PC-9 (cell line): ENCODE data around the gene SPSB3. TPM values are rescaled to one million over a fixed set of nuclear protein-coding genes. Genes with fewer than 3 reads are reported as not detected.
A peak's percentile ranks its signal among the peaks of the same experiment; 100 is the strongest.

Experiments
- BruUV-seq: library from RNA; stranded (reverse); fragments of 400-500 nt; replicated peaks from 2 replicates; lab custom pipeline; 2021; lab: Mats Ljungman, UMichigan
- CTCF ChIA-PET: fragments of 300-600 bp; sonication (Branson Sonifier 250); formaldehyde crosslinking; loops from one replicate; lab custom pipeline; 2022; ENCODE audit warnings: antibody characterized with exemption; lab: Charles Lee
- POLR2A ChIA-PET: fragments of 300-600 bp; sonication (Branson Sonifier 250); formaldehyde crosslinking; loops from one replicate; lab custom pipeline; 2022; ENCODE audit warnings: antibody characterized with exemption; ENCODE audit not compliant: unreplicated experiment; lab: Charles Lee
- DNase-seq, 2 experiments: peaks; one replicate each; pipeline versions ENCODE4 v3.0.0 to v3.0.0-alpha.2; 2015 to 2022; ENCODE audit warnings: mixed read lengths in 1 of 2
- H2AFZ ChIP-seq: fragments of 200-600 bp; sonication (generic); 2 replicates; pipeline ENCODE4 v1.8.1; 2017; ENCODE audit warnings: antibody characterized with exemption
- H3F3A ChIP-seq: fragments of 200-600 bp; sonication (generic); 2 replicates; pipeline ENCODE4 v1.8.1; 2017; ENCODE audit warnings: antibody characterized with exemption, mild to moderate bottlenecking, low read depth; ENCODE audit not compliant: insufficient read depth
- H3K27ac ChIP-seq: fragments of 200-600 bp; sonication (generic); 2 replicates; pipeline ENCODE4 v1.6.1; 2016; ENCODE audit warnings: mixed run types
- H3K27me3 ChIP-seq: fragments of 200-600 bp; sonication (generic); 2 replicates; pipeline ENCODE4 v1.6.1; 2016; ENCODE audit warnings: low read depth, mixed run types; ENCODE audit not compliant: insufficient read depth
- H3K36me3 ChIP-seq: fragments of 200-600 bp; sonication (generic); 2 replicates; pipeline ENCODE4 v1.6.1; 2016; ENCODE audit warnings: low read depth, mixed run types
- H3K4me1 ChIP-seq: fragments of 200-600 bp; sonication (generic); replicated peaks from 2 replicates; pipeline ENCODE4 v1.6.1; 2016; ENCODE audit warnings: mixed run types; ENCODE audit not compliant: insufficient read depth
- H3K4me2 ChIP-seq: fragments of 200-600 bp; sonication (generic); 2 replicates; pipeline ENCODE4 v1.6.1; 2017; ENCODE audit warnings: mixed run types
- H3K4me3 ChIP-seq: fragments of 200-600 bp; sonication (generic); 2 replicates; pipeline ENCODE4 v1.6.1; 2016; ENCODE audit warnings: mixed run types
- H3K79me2 ChIP-seq: fragments of 200-600 bp; sonication (generic); 2 replicates; pipeline ENCODE4 v1.6.1; 2017; ENCODE audit warnings: low read depth, mixed run types
- H3K9me2 ChIP-seq: fragments of 200-600 bp; sonication (generic); 2 replicates; pipeline ENCODE4 v1.8.1; 2017; ENCODE audit warnings: mild to moderate bottlenecking; ENCODE audit not compliant: insufficient read depth
- H3K9me3 ChIP-seq: fragments of 200-600 bp; sonication (generic); 2 replicates; pipeline ENCODE4 v1.8.1; 2016; ENCODE audit warnings: low read depth; ENCODE audit not compliant: insufficient read depth
- H4K20me1 ChIP-seq: fragments of 200-600 bp; sonication (generic); 2 replicates; pipeline ENCODE4 v1.8.1; 2017; ENCODE audit not compliant: insufficient read depth
- CTCF ChIP-seq: fragments of 200-600 bp; sonication (generic); conservative IDR thresholded peaks from 2 replicates; pipeline ENCODE4 v1.6.1; 2017; ENCODE audit warnings: mixed run types, antibody characterized with exemption, mild to moderate bottlenecking, moderate library complexity
- EZH2 ChIP-seq: fragments of 200-600 bp; sonication (generic); IDR thresholded peaks from 2 replicates; pipeline ENCODE4 v1.8.0; 2017; ENCODE audit warnings: antibody characterized with exemption, low read depth
- intact Hi-C: fragments of 100-400 bp; cut with micrococcal nuclease; formaldehyde crosslinking; loops from one replicate; pipeline ENCODE4 v1.10.0; 2022; ENCODE audit not compliant: unreplicated experiment
- total RNA-seq: library from RNA; stranded (reverse); gene quantifications from 2 replicates; pipeline ENCODE4 v1.2.3, GENCODE V29; 2021

Gene SPSB3
- total RNA-seq, 1 experiment from 2014 or later: 58.2 TPM

GRCh38 chr16:1745900-1746692 lies 36.3 kb downstream of the SPSB3 start:
- Histone ChIP-seq H3K4me2 (peak overlapping the region; percentile 88), H3K27ac (peak overlapping the region; percentile 100), H3K79me2 (0 out of 2 replicates have a peak, but pooled peaks cover 3% of the 10 kb centered on the region), H3K4me3 (peak overlapping the region; percentile 49; the same call in 1 of the 2 replicates), H4K20me1 (no peaks in the 10 kb centered on the region), H3K36me3 (no peaks in the 10 kb centered on the region; the same call in 1 of the 2 replicates), H3K9me3 (no peaks in the 10 kb centered on the region), H3K27me3 (no peaks in the 10 kb centered on the region), H2AFZ (0 out of 2 replicates have a peak overlapping the region, but pooled peaks have one; percentile 49), H3F3A (peaks cover 36% of the 10 kb centered on the region), H3K4me1 (peaks cover 49% of the 10 kb centered on the region), H3K9me2 (no peaks in the 10 kb centered on the region)
- ChIA-PET POLR2A (interaction anchor here (0.6 to 1.6 kb wide), 11 partner anchors 24 to 405 kb away, joined by 3 to 18 read pairs (median 3); partner anchors contain the start of genes NUBP2, RPS2 and SPSB3), CTCF (interaction anchor here (0.5 to 1.7 kb wide), 4 partner anchors 27 to 68 kb away, joined by 3 to 6 read pairs (median 6); partner anchors contain the start of genes EME2, JPT2 and MRPS34)
- no peak for TF ChIP-seq CTCF
- no peak for TF ChIP-seq EZH2
- peak; percentile 95 to 97 for DNase-seq
- intact Hi-C loops: loop anchor here (1.0 to 2.0 kb wide), 4 partner anchors 27 to 67 kb away; partner anchors contain the start of genes JPT2 and MRPS34
- BruUV-seq: TSS peak; percentile 58

DNA sequence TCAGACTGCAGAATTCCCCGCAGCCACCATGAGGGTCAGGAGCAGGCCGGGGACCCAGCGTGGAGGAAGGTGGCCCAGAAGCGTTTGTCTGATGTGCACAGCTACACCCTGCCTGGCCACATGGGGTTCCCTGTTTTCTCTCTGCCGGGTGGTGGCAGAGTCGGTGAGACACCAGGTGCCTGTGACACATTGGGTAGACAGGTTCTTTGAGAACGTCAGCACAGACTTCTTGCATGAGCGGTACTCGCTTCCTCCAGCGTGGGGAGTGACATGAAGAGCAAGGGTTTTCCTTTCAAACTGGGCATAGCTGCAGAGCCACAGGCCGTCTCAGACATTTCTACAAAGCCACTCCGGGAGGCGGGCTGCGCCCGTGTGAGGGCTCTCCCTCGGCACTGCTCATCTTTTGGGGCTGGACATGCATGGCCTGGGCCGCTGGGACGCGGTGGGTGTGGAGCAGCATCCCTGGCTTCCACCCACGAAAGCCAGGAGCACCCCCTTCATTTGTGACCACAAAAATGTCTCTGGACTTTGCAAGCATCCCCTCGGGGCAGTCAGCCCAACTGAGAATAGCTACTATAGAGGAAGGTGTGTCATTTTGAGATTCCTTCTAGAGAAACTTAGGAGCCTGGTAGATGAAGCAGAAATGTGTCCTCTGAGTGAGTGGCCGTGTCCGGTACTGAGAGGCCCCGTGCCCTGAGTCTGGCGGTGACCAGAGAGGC lies 37.0 kb downstream of the SPSB3 start:
- Histone ChIP-seq H3K4me1 (peaks cover 49% of the 10 kb centered on the region), H3K27ac (peak overlapping the region; percentile 100), H4K20me1 (no peaks in the 10 kb centered on the region), H3K9me3 (no peaks in the 10 kb centered on the region), H3K4me2 (peak overlapping the region; percentile 88), H3K79me2 (0 out of 2 replicates have a peak, but pooled peaks cover 5% of the 10 kb centered on the region), H3F3A (peaks cover 37% of the 10 kb centered on the region), H3K27me3 (no peaks in the 10 kb centered on the region), H2AFZ (no peak overlapping the region), H3K36me3 (no peaks in the 10 kb centered on the region; the same call in 1 of the 2 replicates), H3K4me3 (peak overlapping the region; percentile 49; the same call in 1 of the 2 replicates), H3K9me2 (no peaks in the 10 kb centered on the region)
- BruUV-seq: no TSS peak
- no peak; the same call in 1 of the 2 replicates for TF ChIP-seq CTCF
- TF ChIP-seq EZH2: no peak
- CTCF ChIA-PET: interaction anchor here (0.6 to 1.7 kb wide), 4 partner anchors 40 to 1297 kb away, joined by 3 to 6 read pairs (median 4); partner anchors contain the start of gene JPT2
- peak; percentile 91 to 94 for DNase-seq
- POLR2A ChIA-PET: interaction anchor here (0.6 to 1.6 kb wide), 8 partner anchors 25 to 406 kb away, joined by 3 to 18 read pairs (median 6); partner anchors contain the start of genes NUBP2 and SPSB3
- intact Hi-C loops: loop anchor here (1.0 kb wide), 2 partner anchors 28 to 56 kb away; partner anchors contain the start of gene MRPS34
